CD14-positive monocyte (primary cell): Measurements from ENCODE around the gene PRRX2. TPM values are rescaled to one million over a fixed set of nuclear protein-coding genes. Genes with fewer than 3 reads are reported as not detected.

ENCODE experiments used
- DNase-seq, 3 donors: peaks; one replicate each; pipeline ENCODE4 v3.0.0-alpha.2; 2011 to 2022
- H2AFZ ChIP-seq: 2 replicates; pipeline ENCODE4 v1.6.0; 2012; ENCODE audit warnings: mild to moderate bottlenecking, low read depth, low read length, inconsistent platforms; ENCODE audit not compliant: insufficient read depth, poor library complexity, severe bottlenecking
- H3K27ac ChIP-seq, 2 donors: 1 replicate in 1 of 2; 2 replicates in 1 of 2; pipeline ENCODE4 v1.5.1; 2012 to 2013; ENCODE audit warnings: low read length in 2 of 2, control low read depth in 1 of 2, inconsistent platforms in 1 of 2, low read depth in 1 of 2, mild to moderate bottlenecking in 1 of 2
- H3K27me3 ChIP-seq, 2 donors: one replicate each; pipeline versions ENCODE4 v1.6.0 to v1.6.1; 2011 to 2013; ENCODE audit warnings: low read length in 2 of 2; ENCODE audit not compliant: control insufficient read depth in 2 of 2, insufficient read depth in 2 of 2
- H3K36me3 ChIP-seq, 2 donors: replicated peaks in 1 of 2; 1 replicate in 1 of 2; 2 replicates in 1 of 2; pipeline versions ENCODE4 v1.5.1 to v1.6.1; 2012 to 2013; ENCODE audit warnings: low read length in 2 of 2, control low read depth in 1 of 2, inconsistent platforms in 1 of 2, mild to moderate bottlenecking in 1 of 2; ENCODE audit not compliant: insufficient read depth in 2 of 2, control insufficient read depth in 1 of 2
- H3K4me1 ChIP-seq, 2 donors: 1 replicate in 1 of 2; 2 replicates in 1 of 2; pipeline versions ENCODE4 v1.5.1 to v1.6.1; 2012 to 2013; ENCODE audit warnings: low read length in 2 of 2, control low read depth in 1 of 2, inconsistent platforms in 1 of 2, mild to moderate bottlenecking in 1 of 2, moderate library complexity in 1 of 2; ENCODE audit not compliant: insufficient read depth in 2 of 2, control insufficient read depth in 1 of 2
- H3K4me2 ChIP-seq: replicated peaks from 2 replicates; pipeline ENCODE3; 2012; ENCODE audit warnings: low read length, moderate library complexity, mild to moderate bottlenecking; ENCODE audit not compliant: poor library complexity, severe bottlenecking; ENCODE audit errors: extremely low read depth
- H3K4me3 ChIP-seq, 3 experiments: fragments of 200-600 bp in 1 of 3; sonication (generic) in 1 of 3; replicated peaks in 1 of 3; 1 replicate in 2 of 3; 2 replicates in 1 of 3; pipeline ENCODE4 v1.5.1; 2011 to 2013; ENCODE audit warnings: low read length in 3 of 3, mild to moderate bottlenecking in 3 of 3, control low read depth in 2 of 3, low read depth in 2 of 3, inconsistent platforms in 1 of 3, moderate library complexity in 1 of 3
- H3K79me2 ChIP-seq: 2 replicates; pipeline ENCODE4 v1.6.0; 2012; ENCODE audit warnings: mild to moderate bottlenecking, control low read depth, inconsistent platforms, low read length, moderate library complexity; ENCODE audit not compliant: insufficient read depth
- H3K9ac ChIP-seq: 2 replicates; pipeline ENCODE4 v1.6.0; 2017; ENCODE audit warnings: low read length, mild to moderate bottlenecking; ENCODE audit not compliant: insufficient read depth, poor library complexity, severe bottlenecking
- H3K9me3 ChIP-seq, 2 donors: replicated peaks in 1 of 2; 1 replicate in 1 of 2; 2 replicates in 1 of 2; pipeline versions ENCODE4 v1.5.1 to v1.6.1; 2012 to 2013; ENCODE audit warnings: low read length in 2 of 2, control low read depth in 1 of 2; ENCODE audit not compliant: control insufficient read depth in 1 of 2, insufficient read depth in 1 of 2
- H4K20me1 ChIP-seq: 2 replicates; pipeline ENCODE4 v1.6.0; 2012; ENCODE audit warnings: mild to moderate bottlenecking, low read length, control low read depth, moderate library complexity; ENCODE audit not compliant: insufficient read depth
- H3K27ac Mint-ChIP-seq, 7 donors: one replicate each; pipeline ENCODE4 v1.8.0; 2020; ENCODE audit warnings: mild to moderate bottlenecking in 7 of 7, mixed read lengths in 7 of 7, moderate library complexity in 6 of 7, inconsistent platforms in 2 of 7
- H3K27me3 Mint-ChIP-seq, 3 donors: one replicate each; pipeline ENCODE4 v1.8.0; 2021 to 2022; ENCODE audit warnings: low read depth in 3 of 3, mild to moderate bottlenecking in 3 of 3, mixed read lengths in 3 of 3, moderate library complexity in 3 of 3, inconsistent platforms in 1 of 3
- H3K36me3 Mint-ChIP-seq, 2 donors: one replicate each; pipeline ENCODE4 v1.8.0; 2020; ENCODE audit warnings: mixed read lengths in 2 of 2, inconsistent platforms in 1 of 2, mild to moderate bottlenecking in 1 of 2
- H3K4me1 Mint-ChIP-seq: one replicate; pipeline ENCODE4 v1.8.0; 2020; ENCODE audit warnings: mild to moderate bottlenecking, mixed read lengths
- H3K4me3 Mint-ChIP-seq, 2 donors: one replicate each; pipeline ENCODE4 v1.8.0; 2020; ENCODE audit warnings: mild to moderate bottlenecking in 2 of 2, mixed read lengths in 2 of 2, moderate library complexity in 1 of 2
- H3K9me3 Mint-ChIP-seq, 7 donors: one replicate each; pipeline ENCODE4 v1.8.0; 2020 to 2022; ENCODE audit warnings: mixed read lengths in 7 of 7, mild to moderate bottlenecking in 6 of 7, moderate library complexity in 6 of 7, inconsistent platforms in 2 of 7
- WGBS: methylation state at CpG from one replicate; pipeline ENCODE4 v1.1.5; 2013; ENCODE audit warnings: missing lambda C conversion rate; ENCODE audit not compliant: insufficient coverage; 5-methylcytosine and 5-hydroxymethylcytosine counted together
- intact Hi-C, 2 donors: fragments of 100-400 bp; cut with micrococcal nuclease; formaldehyde crosslinking; loops; one replicate each; pipeline versions ENCODE4 v1.15.0 to v1.15.1; 2023
- polyA plus RNA-seq, 3 donors: library from polyadenylated mRNA; depleted of rRNA in 1 of 3; unstranded in 2 of 3; stranded (reverse) in 1 of 3; fragments of 300-500 nt in 2 of 3; fragments of >200 nt in 1 of 3; fragmentation: Illumina TruSeq in 2 of 3; gene quantifications; 1 replicate in 2 of 3; 2 replicates in 1 of 3; pipeline ENCODE4 v1.2.3, GENCODE V29; 2012 to 2021
- TF ChIP-seq, protein P1 (sequence below): fragments of 200-600 bp; IDR thresholded peaks from one replicate; pipeline ENCODE4 v1.8.0; 2022; ENCODE audit warnings: antibody characterized with exemption, mild to moderate bottlenecking

The PRRX2 gene
- polyA plus RNA-seq, 3 donors: not detected

GRCh38 chr9:129732946-129733631, 67.6 kb downstream of the PRRX2 start:
- Histone ChIP-seq H3K4me3 (no peak overlapping the region), H3K9me3 (no peaks in the 10 kb centered on the region), H2AFZ (no peak overlapping the region), H3K9ac (no peak overlapping the region), H3K79me2 (no peaks in the 10 kb centered on the region), H4K20me1 (no peaks in the 10 kb centered on the region), H3K27ac (no peak overlapping the region), H3K27me3 (peaks cover 0 to 8% of the 10 kb centered on the region in 2 donors), H3K4me1 (peaks cover 4 to 11% of the 10 kb centered on the region in 2 donors), H3K4me2 (no peak overlapping the region), H3K36me3 (no peaks in the 10 kb centered on the region)
- H3K4me1 Mint-ChIP-seq: peaks cover 7% of the 10 kb centered on the region
- H3K36me3 Mint-ChIP-seq: peaks cover under 1 to 1% of the 10 kb centered on the region in 2 donors
- no peak for DNase-seq
- no peak overlapping the region for H3K4me3 Mint-ChIP-seq
- peaks cover 13 to 45% (median 16%) of the 10 kb centered on the region in 3 donors for H3K27me3 Mint-ChIP-seq
- WGBS: 91% methylated on average over 10 of the region's 23 CpGs
- peak overlapping the region in 1 of 7 donors; percentile 20 for H3K27ac Mint-ChIP-seq
- H3K9me3 Mint-ChIP-seq: peaks cover 0 to 2% (median 0%) of the 10 kb centered on the region in 7 donors
- intact Hi-C loops: loop anchor here in 1 of 2 donors (5.0 kb wide), 1 partner anchor 91 kb away; the partner anchor contains the start of gene ASB6
- TF ChIP-seq, protein P1, sequence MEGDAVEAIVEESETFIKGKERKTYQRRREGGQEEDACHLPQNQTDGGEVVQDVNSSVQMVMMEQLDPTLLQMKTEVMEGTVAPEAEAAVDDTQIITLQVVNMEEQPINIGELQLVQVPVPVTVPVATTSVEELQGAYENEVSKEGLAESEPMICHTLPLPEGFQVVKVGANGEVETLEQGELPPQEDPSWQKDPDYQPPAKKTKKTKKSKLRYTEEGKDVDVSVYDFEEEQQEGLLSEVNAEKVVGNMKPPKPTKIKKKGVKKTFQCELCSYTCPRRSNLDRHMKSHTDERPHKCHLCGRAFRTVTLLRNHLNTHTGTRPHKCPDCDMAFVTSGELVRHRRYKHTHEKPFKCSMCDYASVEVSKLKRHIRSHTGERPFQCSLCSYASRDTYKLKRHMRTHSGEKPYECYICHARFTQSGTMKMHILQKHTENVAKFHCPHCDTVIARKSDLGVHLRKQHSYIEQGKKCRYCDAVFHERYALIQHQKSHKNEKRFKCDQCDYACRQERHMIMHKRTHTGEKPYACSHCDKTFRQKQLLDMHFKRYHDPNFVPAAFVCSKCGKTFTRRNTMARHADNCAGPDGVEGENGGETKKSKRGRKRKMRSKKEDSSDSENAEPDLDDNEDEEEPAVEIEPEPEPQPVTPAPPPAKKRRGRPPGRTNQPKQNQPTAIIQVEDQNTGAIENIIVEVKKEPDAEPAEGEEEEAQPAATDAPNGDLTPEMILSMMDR: no peak

DNA sequence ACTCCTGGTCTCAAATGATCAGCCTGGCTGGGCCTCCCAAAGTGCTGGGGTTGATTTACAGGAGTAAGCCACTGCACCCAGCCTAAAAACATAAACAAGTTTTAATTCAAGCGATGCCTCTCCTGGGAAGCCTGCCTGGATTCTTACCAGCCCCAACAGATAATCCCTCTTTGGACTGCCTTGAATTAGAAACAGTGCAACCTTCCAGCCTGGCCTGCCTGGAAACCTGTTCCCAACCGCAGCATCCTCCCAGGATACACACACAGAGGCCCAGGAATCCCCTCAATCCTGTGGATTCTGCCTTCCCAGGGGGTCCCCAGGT, 68.1 kb downstream of the PRRX2 start:
- WGBS: 86% methylated on average over 1 of the region's 2 CpGs
- intact Hi-C loops: loop anchor here in 1 of 2 donors (5.0 kb wide), 1 partner anchor 91 kb away; the partner anchor contains the start of gene ASB6
- H3K36me3 Mint-ChIP-seq: peaks cover 4 to 5% of the 10 kb centered on the region in 2 donors
- Histone ChIP-seq H3K4me2 (no peak overlapping the region), H4K20me1 (no peaks in the 10 kb centered on the region), H3K4me3 (no peak overlapping the region), H3K27ac (no peak overlapping the region), H3K36me3 (no peaks in the 10 kb centered on the region), H2AFZ (no peak overlapping the region), H3K9ac (no peak overlapping the region), H3K4me1 (peaks cover 6 to 16% of the 10 kb centered on the region in 2 donors), H3K9me3 (no peaks in the 10 kb centered on the region), H3K79me2 (no peaks in the 10 kb centered on the region), H3K27me3 (peaks cover 0 to 8% of the 10 kb centered on the region in 2 donors)
- peak overlapping the region in 1 of 2 donors; percentile 20 for H3K4me3 Mint-ChIP-seq
- H3K4me1 Mint-ChIP-seq: peaks cover 11% of the 10 kb centered on the region
- no peak for DNase-seq
- TF ChIP-seq, protein P1: no peak
- peaks cover 0 to 3% (median 0%) of the 10 kb centered on the region in 7 donors for H3K9me3 Mint-ChIP-seq
- peaks cover 15 to 49% (median 16%) of the 10 kb centered on the region in 3 donors for H3K27me3 Mint-ChIP-seq
- H3K27ac Mint-ChIP-seq: peak overlapping the region in 1 of 7 donors; percentile 11
